VCaP (cell line): ENCODE data around the gene LCP1.

Experiments
- H3K27ac ChIP-seq: fragments of 450-650 bp; 2 replicates; pipeline ENCODE4 v1.5.1; 2017
- CTCF ChIP-seq: fragments of 450-650 bp; conservative IDR thresholded peaks from 2 replicates; pipeline ENCODE4 v1.5.1; 2017; ENCODE audit warnings: mild to moderate bottlenecking, moderate library complexity

The LCP1 gene

GRCh38 chr13:46179491-46179908 is 2.5 kb downstream of the LCP1 start:
- TF ChIP-seq CTCF = no peak
- peak overlapping the region; percentile 43; the same call in 1 of the 2 replicates for H3K27ac ChIP-seq

- no peak for TF ChIP-seq CTCF
- no peak overlapping the region for H3K27ac ChIP-seq
These were observed 3.2 kb downstream of the LCP1 start for GRCh38 chr13:46178821-46179220.

GRCh38 chr13:46178143-46178542 is 3.8 kb downstream of the LCP1 start:
- no peak overlapping the region for H3K27ac ChIP-seq
- no peak for TF ChIP-seq CTCF

GRCh38 chr13:46176756-46177155 is 5.2 kb downstream of the LCP1 start:
- no peak overlapping the region for H3K27ac ChIP-seq
- no peak for TF ChIP-seq CTCF

GRCh38 chr13:46173656-46174055 is 8.3 kb downstream of the LCP1 start:
- no peak for TF ChIP-seq CTCF

GRCh38 chr13:46172531-46172991 is 9.4 kb downstream of the LCP1 start:
- TF ChIP-seq CTCF = no peak
- no peak overlapping the region for H3K27ac ChIP-seq

More at GRCh38 chr13:46173656-46174055, 8.3 kb downstream of the LCP1 start:
- H3K27ac ChIP-seq = no peak overlapping the region

- no peak overlapping the region for H3K27ac ChIP-seq
These were observed 10.2 kb downstream of the LCP1 start for GRCh38 chr13:46171739-46172138.

More at GRCh38 chr13:46171739-46172138, 10.2 kb downstream of the LCP1 start:
- TF ChIP-seq CTCF = no peak
